ACC112 (cell line): Measurements from ENCODE around the gene ADPRHL1.
"Not testable (repeated sequence)": the region's sequence is repeated elsewhere in the genome, so short reads cannot be mapped to it uniquely, and the experiment has no call there.

Experiments used
- H2AFZ ChIP-seq: fragments of 200-600 bp; sonication (generic); one replicate; pipeline ENCODE4 v1.6.0; 2017; ENCODE audit warnings: antibody characterized with exemption, low read length; ENCODE audit not compliant: unreplicated experiment
- H3K27ac ChIP-seq: fragments of 200-600 bp; sonication (generic); 2 replicates; pipeline ENCODE4 v1.5.1; 2014; ENCODE audit warnings: low read depth, mild to moderate bottlenecking, antibody characterized with exemption, low read length, moderate library complexity
- H3K27me3 ChIP-seq: fragments of 200-600 bp; sonication (generic); 2 replicates; pipeline ENCODE4 v1.6.1; 2014; ENCODE audit warnings: mild to moderate bottlenecking, antibody characterized with exemption, low read length, moderate library complexity, mixed read lengths; ENCODE audit not compliant: insufficient read depth
- H3K36me3 ChIP-seq: fragments of 200-600 bp; sonication (generic); 2 replicates; pipeline ENCODE4 v1.6.1; 2016; ENCODE audit warnings: mild to moderate bottlenecking, antibody characterized with exemption, low read length, moderate library complexity, mixed read lengths; ENCODE audit not compliant: insufficient read depth
- H3K4me1 ChIP-seq: fragments of 200-600 bp; sonication (generic); one replicate; pipeline ENCODE4 v1.6.1; 2016; ENCODE audit warnings: low read length, mixed read lengths; ENCODE audit not compliant: insufficient read depth, unreplicated experiment, control insufficient read depth
- H3K4me3 ChIP-seq: fragments of 200-600 bp; sonication (generic); 2 replicates; pipeline ENCODE4 v1.5.1; 2014; ENCODE audit warnings: mild to moderate bottlenecking, low read depth, low read length
- H3K79me2 ChIP-seq: fragments of 200-600 bp; sonication (generic); one replicate; pipeline ENCODE4 v1.6.0; 2016; ENCODE audit warnings: low read length; ENCODE audit not compliant: control insufficient read depth, unreplicated experiment, insufficient read depth

Gene ADPRHL1

GRCh38 chr13:113454936-113455335, 1.6 kb upstream of the ADPRHL1 start:
- H3K36me3 ChIP-seq: peaks cover 18% of the 10 kb centered on the region; the same call in 1 of the 2 replicates
- H3K4me1 ChIP-seq: no peaks in the 10 kb centered on the region
- H3K79me2 ChIP-seq: no peaks in the 10 kb centered on the region
- no peak overlapping the region for H3K27ac ChIP-seq
- H2AFZ ChIP-seq: no peak overlapping the region
- no peaks in the 10 kb centered on the region for H3K27me3 ChIP-seq
- H3K4me3 ChIP-seq: no peak overlapping the region

- Histone ChIP-seq H2AFZ (no peak overlapping the region), H3K4me3 (no peak overlapping the region), H3K36me3 (0 out of 2 replicates have a peak, but pooled peaks cover 4% of the 10 kb centered on the region), H3K27me3 (no peaks in the 10 kb centered on the region), H3K4me1 (no peaks in the 10 kb centered on the region), H3K27ac (no peak overlapping the region), H3K79me2 (no peaks in the 10 kb centered on the region)
Observed at GRCh38 chr13:113452466-113452865, 822 bp downstream of the ADPRHL1 start.

- no peaks in the 10 kb centered on the region for H3K4me1 ChIP-seq
Observed at GRCh38 chr13:113451951-113452421, 1.3 kb downstream of the ADPRHL1 start.

GRCh38 chr13:113450861-113451620, 2.2 kb downstream of the ADPRHL1 start:
- not testable (repeated sequence) for H2AFZ ChIP-seq, H3K36me3 ChIP-seq, H3K4me3 ChIP-seq, H3K27ac ChIP-seq, H3K27me3 ChIP-seq, H3K4me1 ChIP-seq, H3K79me2 ChIP-seq

More at GRCh38 chr13:113451951-113452421, 1.3 kb downstream of the ADPRHL1 start:
- H3K79me2 ChIP-seq: no peaks in the 10 kb centered on the region
- H2AFZ ChIP-seq: no peak overlapping the region
- no peak overlapping the region for H3K27ac ChIP-seq
- H3K4me3 ChIP-seq: no peak overlapping the region
- no peaks in the 10 kb centered on the region for H3K27me3 ChIP-seq
- 0 out of 2 replicates have a peak, but pooled peaks cover 4% of the 10 kb centered on the region for H3K36me3 ChIP-seq

- H3K4me3 ChIP-seq, H3K27ac ChIP-seq, H2AFZ ChIP-seq, H3K4me1 ChIP-seq, H3K27me3 ChIP-seq, H3K36me3 ChIP-seq, H3K79me2 ChIP-seq: not testable (repeated sequence)
Observed at GRCh38 chr13:113450348-113450744, 2.9 kb downstream of the ADPRHL1 start.

GRCh38 chr13:113449693-113450347, 3.5 kb downstream of the ADPRHL1 start:
- Histone ChIP-seq H3K4me1 (no peaks in the 10 kb centered on the region), H2AFZ (no peak overlapping the region), H3K79me2 (no peaks in the 10 kb centered on the region), H3K27me3 (no peaks in the 10 kb centered on the region), H3K4me3 (no peak overlapping the region; the same call in 1 of the 2 replicates), H3K27ac (no peak overlapping the region), H3K36me3 (no peaks in the 10 kb centered on the region)

- Histone ChIP-seq H3K36me3 (no peaks in the 10 kb centered on the region), H3K4me3 (no peak overlapping the region; the same call in 1 of the 2 replicates), H3K27me3 (no peaks in the 10 kb centered on the region), H3K79me2 (no peaks in the 10 kb centered on the region), H2AFZ (no peak overlapping the region), H3K4me1 (no peaks in the 10 kb centered on the region), H3K27ac (no peak overlapping the region)
Observed at GRCh38 chr13:113448885-113449692, 4.2 kb downstream of the ADPRHL1 start.

GRCh38 chr13:113448545-113448884, 4.8 kb downstream of the ADPRHL1 start:
- Histone ChIP-seq H3K4me1 (no peaks in the 10 kb centered on the region), H3K27me3 (no peaks in the 10 kb centered on the region), H3K27ac (no peak overlapping the region), H3K4me3 (no peak overlapping the region), H3K36me3 (no peaks in the 10 kb centered on the region), H3K79me2 (no peaks in the 10 kb centered on the region), H2AFZ (no peak overlapping the region)

GRCh38 chr13:113447596-113447995, 5.7 kb downstream of the ADPRHL1 start:
- Histone ChIP-seq H3K4me1 (no peaks in the 10 kb centered on the region), H3K36me3 (0 out of 2 replicates have a peak, but pooled peaks cover 3% of the 10 kb centered on the region), H2AFZ (no peak overlapping the region), H3K79me2 (no peaks in the 10 kb centered on the region), H3K27me3 (no peaks in the 10 kb centered on the region), H3K4me3 (no peak overlapping the region), H3K27ac (no peak overlapping the region)

GRCh38 chr13:113446488-113446854, 6.8 kb downstream of the ADPRHL1 start:
- no peak overlapping the region for H3K4me3 ChIP-seq
- 0 out of 2 replicates have a peak, but pooled peaks cover 3% of the 10 kb centered on the region for H3K36me3 ChIP-seq
- H2AFZ ChIP-seq: no peak overlapping the region
- no peaks in the 10 kb centered on the region for H3K4me1 ChIP-seq
- H3K79me2 ChIP-seq: no peaks in the 10 kb centered on the region
- H3K27ac ChIP-seq: no peak overlapping the region
- H3K27me3 ChIP-seq: no peaks in the 10 kb centered on the region
